Measurements from ENCODE around the gene FBXW5.

FBXW5 gene

DNA sequence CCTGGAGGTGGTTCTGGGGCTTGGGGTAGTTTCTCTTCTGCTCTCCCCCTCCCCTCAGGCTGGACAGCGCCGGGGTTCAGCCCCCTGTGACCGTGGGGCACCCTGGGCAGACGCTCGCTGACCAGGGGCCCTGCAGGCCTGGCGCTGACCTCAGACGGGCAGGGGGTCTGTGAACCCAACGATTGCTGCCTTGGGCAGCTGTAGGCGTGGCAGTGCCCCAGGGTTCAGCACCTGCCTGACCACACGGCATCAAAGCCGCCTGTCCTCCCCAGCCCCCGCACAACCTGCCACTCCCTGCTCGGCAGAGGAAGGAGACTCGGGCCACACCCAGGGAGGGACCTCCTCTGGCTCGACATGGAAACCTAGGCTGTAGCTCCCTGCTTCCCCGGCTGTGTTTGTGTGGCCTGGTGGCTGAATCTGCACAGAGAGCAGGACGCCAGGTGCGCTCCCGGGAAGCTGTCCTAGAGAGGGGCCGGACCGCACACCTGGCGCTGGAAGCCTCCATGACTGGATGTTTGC, 19.7 kb upstream of the FBXW5 start:
- no peaks in the 10 kb centered on the region for H3K9me3 ChIP-seq (ENCODE audit: severe bottlenecking)
- ATAC-seq (ENCODE audit: low read depth) (peak; percentile 57), DNase-seq (ENCODE audit: low spot score) (no peak)
- no peak overlapping the region for H3K4me3 ChIP-seq (ENCODE audit: severe bottlenecking)
- no peak for TF ChIP-seq CTCF (IDR thresholded peaks at IDR 0.05; ENCODE audit: poor library complexity, severe bottlenecking)
- H3K4me1 ChIP-seq (ENCODE audit: insufficient read depth, poor library complexity, severe bottlenecking): no peaks in the 10 kb centered on the region
- H3K27me3 ChIP-seq (ENCODE audit: insufficient read depth, poor library complexity, severe bottlenecking): no peaks in the 10 kb centered on the region
- H3K36me3 ChIP-seq (ENCODE audit: low read depth): no peaks in the 10 kb centered on the region
- H3K27ac ChIP-seq (ENCODE audit: poor library complexity, severe bottlenecking): no peak overlapping the region

GRCh38 chr9:136963751-136964150, 19.2 kb upstream of the FBXW5 start:
- no peaks in the 10 kb centered on the region for H3K36me3 ChIP-seq (ENCODE audit: low read depth)
- no peak for DNase-seq (ENCODE audit: low spot score)
- no peak overlapping the region for H3K27ac ChIP-seq (ENCODE audit: poor library complexity, severe bottlenecking)
- H3K27me3 ChIP-seq (ENCODE audit: insufficient read depth, poor library complexity, severe bottlenecking): no peaks in the 10 kb centered on the region
- no peak overlapping the region for H3K4me3 ChIP-seq (ENCODE audit: severe bottlenecking)
- H3K4me1 ChIP-seq (ENCODE audit: insufficient read depth, poor library complexity, severe bottlenecking): no peaks in the 10 kb centered on the region
- no peak for ATAC-seq (ENCODE audit: low read depth)
- TF ChIP-seq CTCF (IDR thresholded peaks at IDR 0.05; ENCODE audit: poor library complexity, severe bottlenecking): no peak
- H3K9me3 ChIP-seq (ENCODE audit: severe bottlenecking): no peaks in the 10 kb centered on the region

- TF ChIP-seq CTCF (IDR thresholded peaks at IDR 0.05; ENCODE audit: poor library complexity, severe bottlenecking): no peak
- DNase-seq (ENCODE audit: low spot score) (no peak), ATAC-seq (ENCODE audit: low read depth) (no peak)
- no peaks in the 10 kb centered on the region for H3K36me3 ChIP-seq (ENCODE audit: low read depth)
- no peak overlapping the region for H3K4me3 ChIP-seq (ENCODE audit: severe bottlenecking)
- no peak overlapping the region for H3K27ac ChIP-seq (ENCODE audit: poor library complexity, severe bottlenecking)
- H3K27me3 ChIP-seq (ENCODE audit: insufficient read depth, poor library complexity, severe bottlenecking): no peaks in the 10 kb centered on the region
- H3K4me1 ChIP-seq (ENCODE audit: insufficient read depth, poor library complexity, severe bottlenecking): no peaks in the 10 kb centered on the region
- H3K9me3 ChIP-seq (ENCODE audit: severe bottlenecking): no peaks in the 10 kb centered on the region
These were observed 18.8 kb upstream of the FBXW5 start for GRCh38 chr9:136963341-136963740.

GRCh38 chr9:136962701-136963248, 18.2 kb upstream of the FBXW5 start:
- Histone ChIP-seq H3K27ac (ENCODE audit: poor library complexity, severe bottlenecking) (no peak overlapping the region), H3K4me3 (ENCODE audit: severe bottlenecking) (no peak overlapping the region), H3K36me3 (ENCODE audit: low read depth) (no peaks in the 10 kb centered on the region), H3K4me1 (ENCODE audit: insufficient read depth, poor library complexity, severe bottlenecking) (no peaks in the 10 kb centered on the region), H3K27me3 (ENCODE audit: insufficient read depth, poor library complexity, severe bottlenecking) (no peaks in the 10 kb centered on the region), H3K9me3 (ENCODE audit: severe bottlenecking) (no peaks in the 10 kb centered on the region)
- ATAC-seq (ENCODE audit: low read depth): no peak
- TF ChIP-seq CTCF (IDR thresholded peaks at IDR 0.05; ENCODE audit: poor library complexity, severe bottlenecking): no peak
- no peak for DNase-seq (ENCODE audit: low spot score)

DNA sequence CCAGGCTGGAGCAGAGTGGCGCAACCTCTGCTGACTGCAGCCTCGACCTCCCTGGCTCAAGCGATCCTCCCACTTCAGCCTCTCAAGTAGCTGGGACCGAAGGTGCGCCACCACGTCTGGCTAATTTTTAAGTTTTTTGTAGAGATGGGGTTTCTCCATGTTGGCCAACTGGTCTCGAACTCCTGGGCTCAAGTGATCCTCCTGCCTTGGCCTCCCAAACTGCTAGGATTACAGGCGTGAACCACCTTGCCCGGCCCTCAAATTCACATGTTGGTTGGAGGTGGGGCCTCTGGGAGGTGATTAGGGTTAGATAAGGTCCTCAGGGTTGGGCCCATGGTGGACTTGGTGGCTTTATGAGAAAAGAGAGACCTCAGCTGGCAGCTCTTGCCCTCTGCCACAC, 17.6 kb upstream of the FBXW5 start:
- H3K27ac ChIP-seq (ENCODE audit: poor library complexity, severe bottlenecking): no peak overlapping the region
- H3K9me3 ChIP-seq (ENCODE audit: severe bottlenecking): no peaks in the 10 kb centered on the region
- no peak for DNase-seq (ENCODE audit: low spot score)
- no peak for TF ChIP-seq CTCF (IDR thresholded peaks at IDR 0.05; ENCODE audit: poor library complexity, severe bottlenecking)
- no peak for ATAC-seq (ENCODE audit: low read depth)
- H3K4me3 ChIP-seq (ENCODE audit: severe bottlenecking): no peak overlapping the region
- H3K4me1 ChIP-seq (ENCODE audit: insufficient read depth, poor library complexity, severe bottlenecking): no peaks in the 10 kb centered on the region
- no peaks in the 10 kb centered on the region for H3K36me3 ChIP-seq (ENCODE audit: low read depth)
- no peaks in the 10 kb centered on the region for H3K27me3 ChIP-seq (ENCODE audit: insufficient read depth, poor library complexity, severe bottlenecking)

All from RWPE2 (cell line).